ENCODE measurements around the gene C1GALT1. TPM values are rescaled to one million over a fixed set of nuclear protein-coding genes. Genes with fewer than 3 reads are reported as not detected.

The C1GALT1 gene
- total RNA-seq, 1 donor from 2014 or later = 63.4 TPM

GRCh38 chr7:7210475-7211237 is 28.3 kb downstream of the C1GALT1 start:
- Mint-ChIP-seq H3K4me1 (ENCODE audit: low read depth) (peaks cover 28% of the 10 kb centered on the region), H3K9me3 (ENCODE audit: low read depth) (peaks cover 8% of the 10 kb centered on the region)
- no peak for TF ChIP-seq CTCF (IDR thresholded peaks at IDR 0.05; ENCODE audit: unreplicated experiment)

GRCh38 chr7:7212612-7213011 is 30.3 kb downstream of the C1GALT1 start:
- no peak for DNase-seq (ENCODE audit: low spot score, unreplicated experiment)
- peaks cover 4% of the 10 kb centered on the region for H3K9me3 Mint-ChIP-seq (ENCODE audit: low read depth)
- H3K27ac Mint-ChIP-seq = peak overlapping the region; percentile 5
- H3K4me3 Mint-ChIP-seq (ENCODE audit: low read depth) = no peak overlapping the region
- H3K36me3 Mint-ChIP-seq (ENCODE audit: insufficient read depth) = peaks cover 29% of the 10 kb centered on the region
- TF ChIP-seq CTCF (IDR thresholded peaks at IDR 0.05; ENCODE audit: unreplicated experiment) = no peak
- peaks cover 20% of the 10 kb centered on the region for H3K4me1 Mint-ChIP-seq (ENCODE audit: low read depth)
- no peaks in the 10 kb centered on the region for H3K27me3 Mint-ChIP-seq

More at GRCh38 chr7:7210475-7211237, 28.3 kb downstream of the C1GALT1 start:
- Mint-ChIP-seq H3K27me3 (no peaks in the 10 kb centered on the region), H3K27ac (no peak overlapping the region), H3K4me3 (ENCODE audit: low read depth) (no peak overlapping the region), H3K36me3 (ENCODE audit: insufficient read depth) (peaks cover 26% of the 10 kb centered on the region)
- DNase-seq (ENCODE audit: low spot score, unreplicated experiment) = no peak

- DNase-seq (ENCODE audit: low spot score, unreplicated experiment) = no peak
- H3K4me3 Mint-ChIP-seq (ENCODE audit: low read depth) = no peak overlapping the region
- no peak overlapping the region for H3K27ac Mint-ChIP-seq
- H3K36me3 Mint-ChIP-seq (ENCODE audit: insufficient read depth) = peaks cover 37% of the 10 kb centered on the region
- H3K9me3 Mint-ChIP-seq (ENCODE audit: low read depth) = peaks cover 4% of the 10 kb centered on the region
- peaks cover 7% of the 10 kb centered on the region for H3K4me1 Mint-ChIP-seq (ENCODE audit: low read depth)
- TF ChIP-seq CTCF (IDR thresholded peaks at IDR 0.05; ENCODE audit: unreplicated experiment) = no peak
- H3K27me3 Mint-ChIP-seq = no peaks in the 10 kb centered on the region
Measured at GRCh38 chr7:7214398-7215347, 32.3 kb downstream of the C1GALT1 start.

GRCh38 chr7:7216279-7216678 is 33.9 kb downstream of the C1GALT1 start:
- no peak for DNase-seq (ENCODE audit: low spot score, unreplicated experiment)
- Mint-ChIP-seq H3K27me3 (no peaks in the 10 kb centered on the region), H3K36me3 (ENCODE audit: insufficient read depth) (peaks cover 35% of the 10 kb centered on the region), H3K27ac (no peak overlapping the region), H3K4me1 (ENCODE audit: low read depth) (peaks cover 11% of the 10 kb centered on the region), H3K9me3 (ENCODE audit: low read depth) (peaks cover 4% of the 10 kb centered on the region), H3K4me3 (ENCODE audit: low read depth) (no peak overlapping the region)
- TF ChIP-seq CTCF (IDR thresholded peaks at IDR 0.05; ENCODE audit: unreplicated experiment) = no peak

GRCh38 chr7:7219216-7219615 is 36.9 kb downstream of the C1GALT1 start:
- H3K9me3 Mint-ChIP-seq (ENCODE audit: low read depth) = peaks cover 3% of the 10 kb centered on the region
- no peaks in the 10 kb centered on the region for H3K27me3 Mint-ChIP-seq
- H3K36me3 Mint-ChIP-seq (ENCODE audit: insufficient read depth) = peaks cover 39% of the 10 kb centered on the region
- DNase-seq (ENCODE audit: low spot score, unreplicated experiment) = no peak
- H3K4me1 Mint-ChIP-seq (ENCODE audit: low read depth) = peaks cover 14% of the 10 kb centered on the region
- no peak overlapping the region for H3K27ac Mint-ChIP-seq
- no peak overlapping the region for H3K4me3 Mint-ChIP-seq (ENCODE audit: low read depth)
- TF ChIP-seq CTCF (IDR thresholded peaks at IDR 0.05; ENCODE audit: unreplicated experiment) = no peak
